ENCODE data around the gene MAP2K2. TPM values are rescaled to one million over a fixed set of nuclear protein-coding genes. Genes with fewer than 3 reads are reported as not detected.
A peak's percentile ranks its signal among the peaks of the same experiment; 100 is the strongest.

Gene MAP2K2
- total and polyA plus RNA-seq, 9 of the 15 experiments (the other 6 are each of a cell fraction or from before 2014, with no cell fraction given) = 1.0 to 151 (median 58.3) TPM

DNA sequence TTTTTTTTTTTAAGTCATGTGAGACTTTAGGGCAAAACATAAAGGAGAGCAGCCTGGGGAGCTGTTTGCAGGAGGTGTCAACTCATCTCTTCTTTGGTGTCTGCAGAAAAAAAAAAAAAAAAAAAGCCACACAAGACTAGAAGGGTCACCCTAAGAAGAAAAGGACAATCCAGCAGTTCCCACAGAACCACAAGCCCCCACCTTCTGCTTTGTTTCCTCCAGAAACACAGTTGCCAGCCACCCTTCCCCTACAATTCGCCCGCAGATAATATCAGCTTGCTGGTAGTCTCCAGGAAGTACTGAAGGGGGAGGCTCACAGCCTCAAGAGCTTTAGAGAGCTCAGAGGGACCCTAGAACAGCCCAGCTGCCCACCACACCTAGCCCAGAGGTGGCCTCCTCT, 34.9 kb downstream of the MAP2K2 start:
- intact Hi-C loops (cut with micrococcal nuclease) (no loop called here), in situ Hi-C loops (cut with MboI) (no loop called here)
- H2AFZ ChIP-seq (ENCODE audit: low read depth, low read length) = no peak overlapping the region
- H3K4me1 ChIP-seq (replicated peaks in 1 of 2; ENCODE audit: control insufficient read depth in 2 of 2, insufficient read depth in 2 of 2, low read length in 2 of 2) = peaks cover 6 to 51% of the 10 kb centered on the region in 2 experiments; a peak in 4 of 5 replicates
- H3K27ac ChIP-seq (ENCODE audit: extremely low read depth, low read depth, low read length) = peak overlapping the region; percentile 63; the same call in 2 of the 3 replicates
- H3K79me2 ChIP-seq (ENCODE audit: control insufficient read depth, insufficient read depth, low read length) = no peaks in the 10 kb centered on the region
- H3K27me3 ChIP-seq (ENCODE audit: control insufficient read depth in 2 of 2, insufficient read depth in 2 of 2, low read length in 2 of 2) = no peaks in the 10 kb centered on the region
- FAIRE-seq = peak; percentile 57
- DNase-seq (ENCODE audit: extremely low read depth in 1 of 4, low spot score in 3 of 4) = peak in 2 of 4 experiments; percentile 53 to 55
- H3K9me3 ChIP-seq (replicated peaks; ENCODE audit: control insufficient read depth, insufficient read depth, low read depth, low read length) = no peaks in the 10 kb centered on the region
- peak overlapping the region in 1 of 2 experiments; percentile 75; a peak in 2 of 4 replicates for H3K9ac ChIP-seq (ENCODE audit: insufficient read depth in 1 of 2, low read depth in 2 of 2, low read length in 2 of 2)
- ChIA-PET POLR2A (interaction anchor here (0.6 to 1.2 kb wide), 6 partner anchors 8 to 112 kb away, joined by 3 to 4 read pairs (median 3); no protein-coding TSS in a partner anchor), CTCF (ENCODE audit: low intra/inter-chr PET ratio) (no interaction called here)
- H3K36me3 ChIP-seq (ENCODE audit: control insufficient read depth, insufficient read depth, low read length) = peaks cover 35% of the 10 kb centered on the region; the same call in 1 of the 3 replicates
- no peak overlapping the region for H3K4me2 ChIP-seq (ENCODE audit: insufficient read depth, low read length)
- H3K9me1 ChIP-seq (ENCODE audit: control insufficient read depth, insufficient read depth, low read length) = no peaks in the 10 kb centered on the region
- no peak overlapping the region for H3K4me3 ChIP-seq
- no peaks in the 10 kb centered on the region for H4K20me1 ChIP-seq (replicated peaks; ENCODE audit: control insufficient read depth, insufficient read depth, low read length)
- no TSS peak for BruUV-seq (replicated peaks)
- ATAC-seq = peak; percentile 70
- 17% methylated on average over 2 of the region's 2 CpGs for WGBS (ENCODE audit: insufficient coverage, low coverage, missing lambda C conversion rate)
- TF ChIP-seq LEF1 (IDR thresholded peaks at IDR 0.05) = no peak
- no peak for TF ChIP-seq ZNF764 (CRISPR knock-in tag; IDR thresholded peaks at IDR 0.05; ENCODE audit: low read depth)
- TF ChIP-seq XRCC3 (IDR thresholded peaks at IDR 0.05) = no peak
- TF ChIP-seq ESRRA (IDR thresholded peaks at IDR 0.05; ENCODE audit: borderline replicate concordance, low read depth) = peak; percentile 58
- TF ChIP-seq ZNF239 (CRISPR knock-in tag; IDR thresholded peaks at IDR 0.05) = no peak
- TF ChIP-seq SAP30 (IDR thresholded peaks at IDR 0.05; ENCODE audit: borderline replicate concordance, insufficient read depth, low read depth, low read length, poor library complexity, severe bottlenecking) = no peak
- TF ChIP-seq MAFG (tag; conservative IDR thresholded peaks at IDR 0.05) = no peak
- TF ChIP-seq ELF1 (tag; IDR thresholded peaks at IDR 0.05) = no peak
- TF ChIP-seq ZNF384 (IDR thresholded peaks at IDR 0.05; ENCODE audit: low read depth, low read length) = 0 out of 2 replicates have a peak, but pooled peaks have one; percentile 4
- no peak for TF ChIP-seq NFXL1 (CRISPR knock-in tag; IDR thresholded peaks at IDR 0.05)
- no peak for TF ChIP-seq TAF1 (IDR thresholded peaks at IDR 0.05; ENCODE audit: control insufficient read depth, extremely low read depth, insufficient read depth, low read length, severe bottlenecking)
- TF ChIP-seq PREB (CRISPR knock-in tag; IDR thresholded peaks at IDR 0.05) = no peak
- no peak for TF ChIP-seq JUNB (CRISPR knock-in tag; conservative IDR thresholded peaks at IDR 0.05)
- no peak for TF ChIP-seq HCFC1 (IDR thresholded peaks at IDR 0.05; ENCODE audit: low read depth, low read length)
- TF ChIP-seq VEZF1 (CRISPR knock-in tag; IDR thresholded peaks at IDR 0.05) = peak; percentile 78
- TF ChIP-seq, protein P1, sequence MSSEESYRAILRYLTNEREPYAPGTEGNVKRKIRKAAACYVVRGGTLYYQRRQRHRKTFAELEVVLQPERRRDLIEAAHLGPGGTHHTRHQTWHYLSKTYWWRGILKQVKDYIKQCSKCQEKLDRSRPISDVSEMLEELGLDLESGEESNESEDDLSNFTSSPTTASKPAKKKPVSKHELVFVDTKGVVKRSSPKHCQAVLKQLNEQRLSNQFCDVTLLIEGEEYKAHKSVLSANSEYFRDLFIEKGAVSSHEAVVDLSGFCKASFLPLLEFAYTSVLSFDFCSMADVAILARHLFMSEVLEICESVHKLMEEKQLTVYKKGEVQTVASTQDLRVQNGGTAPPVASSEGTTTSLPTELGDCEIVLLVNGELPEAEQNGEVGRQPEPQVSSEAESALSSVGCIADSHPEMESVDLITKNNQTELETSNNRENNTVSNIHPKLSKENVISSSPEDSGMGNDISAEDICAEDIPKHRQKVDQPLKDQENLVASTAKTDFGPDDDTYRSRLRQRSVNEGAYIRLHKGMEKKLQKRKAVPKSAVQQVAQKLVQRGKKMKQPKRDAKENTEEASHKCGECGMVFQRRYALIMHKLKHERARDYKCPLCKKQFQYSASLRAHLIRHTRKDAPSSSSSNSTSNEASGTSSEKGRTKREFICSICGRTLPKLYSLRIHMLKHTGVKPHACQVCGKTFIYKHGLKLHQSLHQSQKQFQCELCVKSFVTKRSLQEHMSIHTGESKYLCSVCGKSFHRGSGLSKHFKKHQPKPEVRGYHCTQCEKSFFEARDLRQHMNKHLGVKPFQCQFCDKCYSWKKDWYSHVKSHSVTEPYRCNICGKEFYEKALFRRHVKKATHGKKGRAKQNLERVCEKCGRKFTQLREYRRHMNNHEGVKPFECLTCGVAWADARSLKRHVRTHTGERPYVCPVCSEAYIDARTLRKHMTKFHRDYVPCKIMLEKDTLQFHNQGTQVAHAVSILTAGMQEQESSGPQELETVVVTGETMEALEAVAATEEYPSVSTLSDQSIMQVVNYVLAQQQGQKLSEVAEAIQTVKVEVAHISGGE (CRISPR knock-in tag; IDR thresholded peaks at IDR 0.05) = no peak
- TF ChIP-seq SRSF3 (IDR thresholded peaks at IDR 0.05; ENCODE audit: insufficient read depth, low read length) = no peak
